Measurements from ENCODE around the gene POLR2M. TPM values are rescaled to one million over a fixed set of nuclear protein-coding genes. Genes with fewer than 3 reads are reported as not detected.

Gene POLR2M
- total RNA-seq, 4 donors from 2014 or later: 25.5 to 430 (median 34.7) TPM

DNA sequence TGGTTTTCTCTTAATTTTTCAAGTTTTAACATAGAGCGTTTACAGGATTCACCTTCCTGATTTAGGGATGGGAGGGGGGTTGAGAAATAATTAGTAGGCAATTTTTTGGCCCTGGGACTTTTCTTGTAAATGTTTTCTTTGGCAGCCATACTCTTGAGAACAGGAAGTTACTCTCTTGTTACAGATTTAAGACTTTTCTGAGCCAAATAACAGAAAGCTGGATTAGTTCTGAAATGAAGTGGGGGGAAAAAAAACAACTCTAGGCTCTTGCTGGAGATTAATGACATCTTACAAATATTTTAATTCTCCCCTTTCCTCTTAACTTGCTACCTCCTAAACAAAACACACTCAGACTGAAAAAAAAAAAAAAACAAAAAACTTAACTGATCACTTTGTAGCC lies 13.8 kb upstream of the POLR2M start:
- DNase-seq (ENCODE audit: low spot score in 2 of 2): no peak
- TF ChIP-seq POLR2A (IDR thresholded peaks at IDR 0.05): no peak
- TF ChIP-seq, protein P1, sequence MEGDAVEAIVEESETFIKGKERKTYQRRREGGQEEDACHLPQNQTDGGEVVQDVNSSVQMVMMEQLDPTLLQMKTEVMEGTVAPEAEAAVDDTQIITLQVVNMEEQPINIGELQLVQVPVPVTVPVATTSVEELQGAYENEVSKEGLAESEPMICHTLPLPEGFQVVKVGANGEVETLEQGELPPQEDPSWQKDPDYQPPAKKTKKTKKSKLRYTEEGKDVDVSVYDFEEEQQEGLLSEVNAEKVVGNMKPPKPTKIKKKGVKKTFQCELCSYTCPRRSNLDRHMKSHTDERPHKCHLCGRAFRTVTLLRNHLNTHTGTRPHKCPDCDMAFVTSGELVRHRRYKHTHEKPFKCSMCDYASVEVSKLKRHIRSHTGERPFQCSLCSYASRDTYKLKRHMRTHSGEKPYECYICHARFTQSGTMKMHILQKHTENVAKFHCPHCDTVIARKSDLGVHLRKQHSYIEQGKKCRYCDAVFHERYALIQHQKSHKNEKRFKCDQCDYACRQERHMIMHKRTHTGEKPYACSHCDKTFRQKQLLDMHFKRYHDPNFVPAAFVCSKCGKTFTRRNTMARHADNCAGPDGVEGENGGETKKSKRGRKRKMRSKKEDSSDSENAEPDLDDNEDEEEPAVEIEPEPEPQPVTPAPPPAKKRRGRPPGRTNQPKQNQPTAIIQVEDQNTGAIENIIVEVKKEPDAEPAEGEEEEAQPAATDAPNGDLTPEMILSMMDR (IDR thresholded peaks at IDR 0.05): no peak
- 44 to 48% methylated on average over 1 of the region's 1 CpG for WGBS, 2 donors
- intact Hi-C loops (cut with DNase I; ENCODE audit: low total_unique reads): no loop called here
- no peak overlapping the region for H3K4me3 ChIP-seq (ENCODE audit: low read depth, poor library complexity, severe bottlenecking)

DNA sequence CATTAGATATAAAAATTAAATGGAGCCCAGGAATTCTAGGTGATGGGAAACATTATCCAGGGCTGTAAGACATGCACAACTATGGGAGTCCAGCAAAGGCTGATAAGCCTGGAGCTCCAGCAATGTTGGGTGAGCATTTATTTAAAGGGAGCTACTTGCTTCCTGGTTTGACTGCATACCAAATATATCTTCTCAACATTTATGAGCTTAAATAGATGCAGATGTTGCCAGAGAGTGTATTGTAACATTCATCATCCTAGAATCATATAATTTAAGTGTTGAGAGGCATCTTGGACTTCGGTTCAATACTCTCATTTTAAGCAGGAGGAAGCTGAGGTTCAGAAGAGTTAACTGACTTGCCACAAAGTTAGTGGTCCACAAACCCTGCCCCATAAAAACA lies 12.2 kb upstream of the POLR2M start:
- intact Hi-C loops (cut with DNase I; ENCODE audit: low total_unique reads): no loop called here
- 71 to 73% methylated on average over 1 of the region's 1 CpG for WGBS, 2 donors
- no peak overlapping the region for H3K4me3 ChIP-seq (ENCODE audit: low read depth, poor library complexity, severe bottlenecking)
- no peak for DNase-seq (ENCODE audit: low spot score in 2 of 2)
- TF ChIP-seq POLR2A (IDR thresholded peaks at IDR 0.05): no peak
- TF ChIP-seq, protein P1 (IDR thresholded peaks at IDR 0.05): no peak

DNA sequence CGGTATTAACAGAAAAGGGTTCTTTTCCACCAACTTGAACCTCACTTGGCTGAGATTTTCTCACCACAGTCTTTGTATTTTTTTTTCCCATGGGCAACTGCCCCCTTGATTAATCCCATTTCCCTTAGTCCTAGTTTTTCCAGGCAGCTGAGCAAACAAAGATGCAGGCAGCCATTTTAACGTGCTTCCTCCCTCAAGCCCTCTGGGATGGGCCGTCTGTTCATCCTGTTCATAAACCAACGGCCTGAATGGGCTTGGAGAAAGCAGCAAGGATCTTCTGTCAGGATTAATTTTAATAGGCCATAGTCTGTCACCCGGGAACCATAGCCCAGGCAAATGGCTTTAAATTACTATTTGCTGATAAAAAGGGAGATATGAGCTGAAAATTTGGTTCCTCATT lies 10.4 kb upstream of the POLR2M start:
- intact Hi-C loops (cut with DNase I; ENCODE audit: low total_unique reads): no loop called here

DNA sequence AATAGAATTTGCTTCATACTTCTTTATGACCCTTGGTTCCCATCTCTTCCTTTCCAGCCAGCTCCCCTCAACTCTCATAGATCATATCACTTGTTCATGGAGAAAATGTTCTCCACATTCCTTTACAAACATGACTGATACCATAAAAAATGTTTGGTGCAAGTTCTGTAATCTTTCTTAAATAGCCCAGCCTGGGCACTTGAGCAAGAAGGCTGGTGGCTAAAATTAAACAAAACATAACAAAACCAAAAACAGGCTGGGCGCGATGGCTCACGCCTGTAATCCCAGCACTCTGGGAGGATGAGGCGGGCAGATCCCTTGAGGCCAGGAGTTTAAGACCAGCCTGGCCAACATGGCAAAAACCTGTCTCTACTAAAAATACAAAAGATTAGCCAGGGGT lies 8.9 kb upstream of the POLR2M start:
- TF ChIP-seq POLR2A (IDR thresholded peaks at IDR 0.05): no peak
- TF ChIP-seq, protein P1 (IDR thresholded peaks at IDR 0.05): no peak
- intact Hi-C loops (cut with DNase I; ENCODE audit: low total_unique reads): no loop called here
- 85 to 94% methylated on average over 4 of the region's 4 CpGs for WGBS, 2 donors
- no peak overlapping the region for H3K4me3 ChIP-seq (ENCODE audit: low read depth, poor library complexity, severe bottlenecking)
- no peak for DNase-seq (ENCODE audit: low spot score in 2 of 2)

More for the DNA sequence above, 10.4 kb upstream of the POLR2M start:
- H3K4me3 ChIP-seq (ENCODE audit: low read depth, poor library complexity, severe bottlenecking): no peak overlapping the region
- no peak for DNase-seq (ENCODE audit: low spot score in 2 of 2)
- WGBS, 2 donors: 78 to 79% methylated on average over 5 of the region's 5 CpGs
- TF ChIP-seq, protein P1 (IDR thresholded peaks at IDR 0.05): no peak
- TF ChIP-seq POLR2A (IDR thresholded peaks at IDR 0.05): no peak

DNA sequence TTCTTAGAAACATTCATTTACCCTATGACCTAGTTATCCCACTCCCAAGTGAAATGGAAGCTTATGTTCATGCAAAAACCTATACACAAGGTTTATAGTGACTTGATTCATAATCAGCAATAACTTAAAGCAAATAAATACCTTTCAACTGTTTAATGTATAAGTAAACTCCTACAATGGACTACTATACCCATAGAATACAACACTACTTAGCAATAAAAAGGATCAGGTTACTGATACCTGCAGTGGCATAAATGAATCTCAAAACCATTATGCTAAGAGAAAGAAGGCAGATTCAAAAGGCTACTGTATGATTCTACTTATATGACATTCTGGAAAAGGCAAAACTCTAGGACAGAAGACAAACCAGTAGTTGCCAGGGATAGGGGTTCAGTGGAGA lies 8.3 kb upstream of the POLR2M start:
- no peak for DNase-seq (ENCODE audit: low spot score in 2 of 2)
- TF ChIP-seq, protein P1 (IDR thresholded peaks at IDR 0.05): no peak
- TF ChIP-seq POLR2A (IDR thresholded peaks at IDR 0.05): no peak
- intact Hi-C loops (cut with DNase I; ENCODE audit: low total_unique reads): no loop called here
- no peak overlapping the region for H3K4me3 ChIP-seq (ENCODE audit: low read depth, poor library complexity, severe bottlenecking)

DNA sequence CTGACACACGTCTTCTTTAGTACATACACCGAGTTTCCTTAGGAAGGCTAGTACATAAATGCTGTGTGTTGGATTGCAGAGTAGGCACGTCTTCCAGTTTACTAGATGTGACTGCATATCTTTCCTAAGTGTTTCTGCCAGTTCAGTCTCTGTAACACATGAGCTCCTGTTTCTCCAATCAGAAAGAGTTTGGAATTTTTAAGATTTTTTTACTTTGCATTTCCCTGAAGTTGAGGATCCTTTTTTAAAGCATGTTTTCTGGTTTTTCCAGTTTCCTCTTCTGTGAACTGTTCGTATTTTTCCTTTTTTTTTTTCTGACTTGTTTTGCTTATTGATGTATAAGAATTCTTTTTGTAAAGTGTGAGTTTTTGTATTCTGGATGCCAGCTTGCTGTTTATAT lies 7.5 kb upstream of the POLR2M start:
- WGBS, 2 donors: 68% methylated on average over 4 of the region's 4 CpGs
- TF ChIP-seq, protein P1 (IDR thresholded peaks at IDR 0.05): no peak
- TF ChIP-seq POLR2A (IDR thresholded peaks at IDR 0.05): no peak
- no peak for DNase-seq (ENCODE audit: low spot score in 2 of 2)
- no peak overlapping the region for H3K4me3 ChIP-seq (ENCODE audit: low read depth, poor library complexity, severe bottlenecking)
- intact Hi-C loops (cut with DNase I; ENCODE audit: low total_unique reads): no loop called here
